ENCODE data around the gene ODAD2.

ODAD2 gene

DNA sequence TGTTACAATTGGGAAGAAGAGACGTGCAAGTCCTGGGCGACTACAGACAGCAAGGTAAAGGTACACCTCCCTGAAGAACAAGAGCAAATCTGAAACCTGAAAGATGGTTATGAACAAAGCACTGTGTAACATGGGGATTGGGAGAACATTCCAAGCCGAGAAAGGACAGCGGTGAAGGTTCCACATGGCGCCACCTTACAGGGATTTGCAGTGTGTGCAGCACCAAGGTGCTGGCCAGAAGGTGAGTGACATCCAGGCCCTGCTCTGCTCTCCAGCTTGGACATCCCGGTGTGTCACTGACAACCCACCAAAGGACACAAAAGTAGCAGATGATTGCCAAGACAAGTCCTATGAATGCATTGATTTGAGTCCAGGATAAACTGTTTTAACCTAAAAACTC, 165.1 kb downstream of the ODAD2 start:
- Histone ChIP-seq H3K27ac (no peak overlapping the region), H3K9me3 (ENCODE audit: severe bottlenecking) (no peaks in the 10 kb centered on the region), H3K27me3 (ENCODE audit: insufficient read depth, low read depth, severe bottlenecking) (no peaks in the 10 kb centered on the region), H3K4me3 (ENCODE audit: low read depth, low read length) (no peak overlapping the region), H3K36me3 (no peaks in the 10 kb centered on the region)
- DNase-seq: no peak
- TF ChIP-seq, protein P1, sequence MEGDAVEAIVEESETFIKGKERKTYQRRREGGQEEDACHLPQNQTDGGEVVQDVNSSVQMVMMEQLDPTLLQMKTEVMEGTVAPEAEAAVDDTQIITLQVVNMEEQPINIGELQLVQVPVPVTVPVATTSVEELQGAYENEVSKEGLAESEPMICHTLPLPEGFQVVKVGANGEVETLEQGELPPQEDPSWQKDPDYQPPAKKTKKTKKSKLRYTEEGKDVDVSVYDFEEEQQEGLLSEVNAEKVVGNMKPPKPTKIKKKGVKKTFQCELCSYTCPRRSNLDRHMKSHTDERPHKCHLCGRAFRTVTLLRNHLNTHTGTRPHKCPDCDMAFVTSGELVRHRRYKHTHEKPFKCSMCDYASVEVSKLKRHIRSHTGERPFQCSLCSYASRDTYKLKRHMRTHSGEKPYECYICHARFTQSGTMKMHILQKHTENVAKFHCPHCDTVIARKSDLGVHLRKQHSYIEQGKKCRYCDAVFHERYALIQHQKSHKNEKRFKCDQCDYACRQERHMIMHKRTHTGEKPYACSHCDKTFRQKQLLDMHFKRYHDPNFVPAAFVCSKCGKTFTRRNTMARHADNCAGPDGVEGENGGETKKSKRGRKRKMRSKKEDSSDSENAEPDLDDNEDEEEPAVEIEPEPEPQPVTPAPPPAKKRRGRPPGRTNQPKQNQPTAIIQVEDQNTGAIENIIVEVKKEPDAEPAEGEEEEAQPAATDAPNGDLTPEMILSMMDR (IDR thresholded peaks at IDR 0.05; ENCODE audit: low read depth, low read length): no peak

DNA sequence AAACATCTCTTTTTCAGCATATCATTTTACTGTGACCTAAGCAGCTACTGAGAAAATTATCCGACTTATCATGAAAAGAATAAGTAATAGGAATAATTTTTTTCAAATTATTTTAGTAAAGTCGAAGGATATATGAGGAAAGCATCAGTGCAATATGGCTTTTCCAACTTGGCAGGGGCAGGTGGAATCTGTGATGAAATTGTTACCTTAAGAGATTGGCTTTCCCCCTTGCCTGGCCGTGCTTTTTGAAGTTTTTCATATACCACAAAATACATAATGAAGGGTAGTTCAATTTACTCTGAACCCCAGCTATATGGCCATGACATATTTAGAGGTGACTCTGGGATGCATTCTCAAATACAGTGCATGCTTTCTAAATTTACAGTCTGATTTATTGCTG, 166.1 kb downstream of the ODAD2 start:
- Histone ChIP-seq H3K27me3 (ENCODE audit: insufficient read depth, low read depth, severe bottlenecking) (no peaks in the 10 kb centered on the region), H3K27ac (no peak overlapping the region), H3K36me3 (no peaks in the 10 kb centered on the region), H3K4me3 (ENCODE audit: low read depth, low read length) (no peak overlapping the region), H3K9me3 (ENCODE audit: severe bottlenecking) (no peaks in the 10 kb centered on the region)
- no peak for DNase-seq
- TF ChIP-seq, protein P1 (IDR thresholded peaks at IDR 0.05; ENCODE audit: low read depth, low read length): no peak

GRCh38 chr10:27826369-27826768, 172.5 kb downstream of the ODAD2 start:
- TF ChIP-seq, protein P1 (IDR thresholded peaks at IDR 0.05; ENCODE audit: low read depth, low read length): no peak

GRCh38 chr10:27822301-27822700, 176.6 kb downstream of the ODAD2 start:
- no peaks in the 10 kb centered on the region for H3K27me3 ChIP-seq (ENCODE audit: insufficient read depth, low read depth, severe bottlenecking)
- H3K36me3 ChIP-seq: no peaks in the 10 kb centered on the region
- no peak for DNase-seq

More at GRCh38 chr10:27826369-27826768, 172.5 kb downstream of the ODAD2 start:
- Histone ChIP-seq H3K27ac (no peak overlapping the region), H3K9me3 (ENCODE audit: severe bottlenecking) (no peaks in the 10 kb centered on the region), H3K36me3 (no peaks in the 10 kb centered on the region), H3K4me3 (ENCODE audit: low read depth, low read length) (no peak overlapping the region), H3K27me3 (ENCODE audit: insufficient read depth, low read depth, severe bottlenecking) (no peaks in the 10 kb centered on the region)
- DNase-seq: no peak

GRCh38 chr10:27820637-27821036, 178.2 kb downstream of the ODAD2 start:
- TF ChIP-seq, protein P1 (IDR thresholded peaks at IDR 0.05; ENCODE audit: low read depth, low read length): no peak
- DNase-seq: no peak

More at GRCh38 chr10:27822301-27822700, 176.6 kb downstream of the ODAD2 start:
- Histone ChIP-seq H3K4me3 (ENCODE audit: low read depth, low read length) (no peak overlapping the region), H3K9me3 (ENCODE audit: severe bottlenecking) (no peaks in the 10 kb centered on the region), H3K27ac (no peak overlapping the region)
- TF ChIP-seq, protein P1 (IDR thresholded peaks at IDR 0.05; ENCODE audit: low read depth, low read length): no peak

GRCh38 chr10:27819781-27820531, 178.9 kb downstream of the ODAD2 start:
- Histone ChIP-seq H3K9me3 (ENCODE audit: severe bottlenecking) (no peaks in the 10 kb centered on the region), H3K4me3 (ENCODE audit: low read depth, low read length) (no peak overlapping the region), H3K27ac (no peak overlapping the region), H3K36me3 (no peaks in the 10 kb centered on the region), H3K27me3 (ENCODE audit: insufficient read depth, low read depth, severe bottlenecking) (no peaks in the 10 kb centered on the region)
- no peak for DNase-seq
- TF ChIP-seq, protein P1 (IDR thresholded peaks at IDR 0.05; ENCODE audit: low read depth, low read length): no peak

More at GRCh38 chr10:27820637-27821036, 178.2 kb downstream of the ODAD2 start:
- Histone ChIP-seq H3K36me3 (no peaks in the 10 kb centered on the region), H3K27me3 (ENCODE audit: insufficient read depth, low read depth, severe bottlenecking) (no peaks in the 10 kb centered on the region), H3K27ac (no peak overlapping the region), H3K9me3 (ENCODE audit: severe bottlenecking) (no peaks in the 10 kb centered on the region), H3K4me3 (ENCODE audit: low read depth, low read length) (no peak overlapping the region)
